Islet precursor cell (in vitro differentiated cells): Measurements from ENCODE around the gene SEPTIN10.
"Not testable (repeated sequence)": the region's sequence is repeated elsewhere in the genome, so short reads cannot be mapped to it uniquely, and the experiment has no call there.

Experiments used
- DNase-seq: peaks from one replicate; pipeline ENCODE4 v3.0.0-alpha.2; 2018

The SEPTIN10 gene

DNA sequence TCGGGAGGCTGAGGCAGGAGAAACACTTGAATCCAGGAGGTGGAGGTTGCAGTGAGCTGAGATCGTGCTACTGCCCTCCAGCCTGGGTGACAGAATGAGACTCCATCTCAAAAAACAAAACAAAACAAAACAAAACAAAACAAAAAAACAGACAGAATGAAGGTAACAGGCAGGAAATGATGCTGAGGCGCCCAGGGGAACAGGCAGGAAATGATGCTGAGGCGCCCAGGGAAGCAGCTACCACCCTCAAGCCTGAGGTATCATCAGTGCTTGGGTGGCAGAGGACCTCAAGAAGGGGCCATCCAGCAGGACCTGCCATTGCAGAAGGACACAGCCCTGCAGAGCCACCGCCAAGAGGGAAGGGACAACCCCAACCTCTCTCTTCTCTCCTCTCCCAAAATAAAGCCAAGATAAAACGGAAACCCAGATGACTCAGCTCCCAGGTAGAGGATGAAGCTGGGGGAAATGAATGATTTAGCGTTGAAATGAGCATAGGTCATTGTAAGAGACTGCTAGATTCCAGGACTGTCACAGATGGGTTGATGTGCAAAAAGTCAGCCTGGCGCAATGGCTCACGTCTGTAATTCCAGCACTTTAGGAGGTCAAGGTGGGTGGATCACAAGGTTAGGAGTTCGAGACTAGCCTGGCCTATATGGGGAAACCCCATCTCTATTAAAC lies 19.7 kb upstream of the SEPTIN10 start:
- no peak for DNase-seq

DNA sequence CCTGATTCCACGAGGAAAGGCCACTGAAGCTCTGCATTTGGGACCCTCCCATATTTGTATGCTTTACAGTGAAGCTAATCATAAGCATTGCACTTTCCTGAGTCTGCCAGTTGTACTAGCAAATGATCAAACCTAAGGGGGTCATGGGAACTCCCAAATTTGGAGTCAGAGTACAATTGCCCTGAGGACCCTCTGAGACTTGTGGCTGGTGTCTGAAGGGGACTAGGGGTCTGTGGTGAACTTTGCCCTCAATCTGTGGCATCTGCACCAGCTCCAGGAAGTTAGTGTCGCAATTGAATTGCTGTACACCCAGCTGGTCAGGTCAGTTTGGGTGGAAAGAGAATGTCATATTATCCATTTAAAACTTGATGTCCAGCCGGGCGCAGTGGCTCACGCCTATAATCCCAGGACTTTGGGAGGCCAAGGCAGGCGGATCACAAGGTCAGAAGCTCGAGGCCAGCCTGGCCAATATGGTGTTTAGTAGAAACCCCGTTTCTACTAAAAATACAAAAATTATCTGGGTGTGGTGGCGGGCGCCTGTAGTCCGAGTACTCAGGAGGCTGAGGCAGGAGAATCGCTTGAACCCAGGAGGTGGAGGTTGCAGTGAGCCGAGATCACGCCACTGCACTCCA lies 18.5 kb upstream of the SEPTIN10 start:
- DNase-seq, result no peak

DNA sequence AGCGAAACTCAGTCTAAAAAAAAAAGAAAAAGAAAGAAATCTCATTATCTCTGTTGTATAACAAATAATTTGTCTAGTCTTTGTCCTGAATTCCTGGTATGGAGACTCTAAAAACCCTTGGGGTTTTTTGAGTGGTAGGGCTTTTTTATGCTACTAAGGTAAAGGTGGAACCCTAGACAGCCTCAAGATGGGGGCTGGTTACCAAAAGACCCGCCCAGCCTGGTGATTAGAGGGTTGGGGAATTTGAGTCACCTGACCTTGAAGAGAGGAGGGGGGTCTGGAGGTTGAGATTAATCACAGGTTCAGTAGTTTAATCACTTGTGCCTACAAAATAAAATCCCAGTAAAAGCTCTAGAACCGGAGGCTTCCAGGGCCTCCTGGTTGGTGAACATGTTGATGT lies 18.0 kb upstream of the SEPTIN10 start:
- DNase-seq, result no peak

DNA sequence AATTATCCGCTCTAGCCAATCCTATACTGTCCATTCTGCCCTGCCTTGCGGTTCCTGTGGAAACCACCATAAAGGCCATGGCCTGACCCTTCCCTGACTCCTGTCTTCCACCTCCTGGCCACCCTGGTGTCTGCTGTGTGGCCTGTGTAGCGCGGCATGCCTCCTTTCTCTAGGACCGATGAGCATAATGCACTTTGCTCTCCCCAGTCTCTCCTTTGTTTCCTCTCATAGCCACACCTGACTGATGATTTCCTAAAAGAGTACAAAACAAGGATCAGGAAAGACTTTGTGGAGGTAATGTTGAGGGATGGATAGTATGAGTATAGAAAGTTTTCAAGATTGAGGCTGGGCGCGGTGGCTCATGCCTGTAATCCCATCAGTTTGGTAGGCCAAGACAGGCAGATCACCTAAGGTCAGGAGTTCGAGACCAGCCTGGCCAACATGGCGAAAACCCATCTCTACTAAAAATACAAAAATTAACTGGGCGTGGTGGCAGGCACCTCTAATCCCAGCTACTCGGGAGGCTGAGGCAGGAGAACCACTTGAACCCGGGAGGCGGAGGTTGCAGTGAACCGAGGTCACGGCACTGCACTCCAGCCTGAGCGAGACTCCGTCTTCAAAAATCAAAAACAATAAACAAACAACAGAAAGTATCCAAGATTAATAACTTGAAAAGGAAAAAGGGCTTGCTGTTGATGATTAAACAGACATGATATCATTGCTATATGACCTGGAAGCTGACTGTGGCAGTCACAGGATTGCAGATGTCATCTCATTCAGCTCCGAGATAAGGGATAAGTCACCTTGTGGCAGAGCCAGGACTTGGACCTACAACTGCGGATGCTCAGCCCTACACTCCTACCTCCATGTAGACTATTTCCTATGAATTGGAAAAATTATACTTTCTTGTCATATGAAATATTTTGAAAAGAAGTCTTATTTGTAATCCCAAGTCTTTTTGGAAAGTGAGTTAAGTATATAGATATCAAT lies 17.0 kb upstream of the SEPTIN10 start:
- no peak for DNase-seq

DNA sequence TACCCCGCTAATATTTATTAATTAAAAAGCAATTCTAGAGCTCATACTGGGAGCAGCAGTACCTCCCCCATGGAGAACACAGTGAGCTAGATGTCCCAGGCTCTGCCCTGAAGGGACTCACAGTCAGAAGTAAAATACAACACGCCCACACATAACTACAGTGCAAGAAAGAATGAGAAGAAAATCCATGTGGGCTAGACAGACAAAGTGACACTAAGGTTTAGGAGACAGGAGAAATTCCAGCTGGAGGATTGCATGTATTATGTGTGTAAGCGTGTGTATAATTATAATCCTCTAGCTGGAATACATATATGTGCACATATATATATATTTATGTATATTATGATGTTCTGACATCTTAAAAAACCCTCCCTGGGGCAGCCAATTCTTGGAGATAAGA lies 16.1 kb upstream of the SEPTIN10 start:
- DNase-seq, result no peak

DNA sequence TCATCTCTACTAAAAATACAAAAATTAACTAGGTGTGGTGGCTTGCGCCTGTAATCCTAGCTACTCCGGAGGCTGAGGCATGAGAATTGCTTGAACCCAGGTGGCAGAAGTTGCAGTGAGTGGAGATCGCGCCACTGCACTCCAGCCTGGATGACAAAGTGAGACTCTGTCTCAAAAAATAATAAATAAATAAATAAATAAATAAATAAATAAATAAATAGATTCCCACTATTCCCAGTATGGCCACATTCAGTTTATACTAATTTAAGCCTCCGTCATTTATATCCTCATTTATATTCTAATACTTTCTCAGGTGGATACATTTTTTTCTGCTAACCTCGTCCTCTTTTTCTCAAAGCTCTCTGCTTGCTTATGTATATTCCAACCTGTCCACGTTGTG lies 14.6 kb upstream of the SEPTIN10 start:
- not testable (repeated sequence) for DNase-seq

DNA sequence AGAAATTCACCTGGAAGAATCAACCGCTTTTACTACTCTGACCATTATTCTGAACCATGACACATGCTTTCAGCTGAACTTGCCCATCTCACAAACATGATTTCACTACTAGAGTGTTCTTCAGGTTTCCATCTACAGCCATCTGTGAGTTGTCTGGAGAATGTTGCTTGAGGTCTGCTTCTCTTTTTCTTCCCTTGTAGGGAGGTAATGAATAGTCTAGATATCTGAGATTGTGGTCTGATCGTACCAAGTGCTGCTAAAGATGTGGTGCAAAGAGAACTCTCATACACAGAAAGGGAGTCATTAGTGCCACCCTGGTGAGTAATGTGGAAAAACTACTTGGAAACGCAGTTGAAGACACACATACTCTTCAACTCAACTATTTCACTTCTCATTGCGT lies 10.6 kb upstream of the SEPTIN10 start:
- DNase-seq, result no peak

DNA sequence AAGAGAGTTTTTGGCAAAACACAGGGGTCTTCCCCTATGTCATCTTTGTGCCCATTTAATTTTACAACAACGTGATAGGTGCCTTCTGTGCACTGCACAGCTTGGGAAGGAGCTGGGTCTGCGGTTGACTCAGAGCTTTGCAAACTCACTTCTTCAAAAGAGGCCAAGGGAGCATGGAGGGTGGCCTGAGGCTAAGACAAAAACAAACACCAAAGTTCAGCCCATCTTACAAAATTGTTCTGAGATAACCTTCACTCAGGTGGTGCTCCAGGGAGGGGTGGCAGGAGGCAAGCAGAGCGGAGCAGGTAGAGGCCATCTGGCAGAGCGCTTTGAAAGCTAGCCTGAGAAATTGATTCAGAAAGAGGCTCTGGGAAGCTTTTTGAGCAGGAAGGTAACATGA lies 10.2 kb upstream of the SEPTIN10 start:
- DNase-seq, result peak; percentile 55

DNA sequence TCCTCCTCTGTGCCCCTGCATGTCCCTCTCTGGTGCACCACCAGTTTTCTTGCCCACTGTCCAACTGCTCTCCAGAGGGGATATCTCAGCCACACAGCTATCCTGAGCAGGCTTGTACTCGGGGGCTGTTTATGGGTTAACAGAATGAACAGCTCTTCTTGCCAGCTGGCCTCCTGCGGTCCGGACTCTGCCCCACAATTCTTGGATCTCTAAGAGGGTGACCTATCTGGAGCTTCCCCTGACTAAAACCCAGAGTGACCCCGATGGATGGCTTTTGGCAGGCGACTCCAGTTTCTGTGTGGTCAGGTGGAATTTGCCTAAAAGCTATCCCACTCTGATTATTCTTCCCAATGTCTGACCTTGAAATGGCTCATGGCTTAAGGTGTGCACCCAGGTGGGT lies 9.5 kb upstream of the SEPTIN10 start:
- no peak for DNase-seq

DNA sequence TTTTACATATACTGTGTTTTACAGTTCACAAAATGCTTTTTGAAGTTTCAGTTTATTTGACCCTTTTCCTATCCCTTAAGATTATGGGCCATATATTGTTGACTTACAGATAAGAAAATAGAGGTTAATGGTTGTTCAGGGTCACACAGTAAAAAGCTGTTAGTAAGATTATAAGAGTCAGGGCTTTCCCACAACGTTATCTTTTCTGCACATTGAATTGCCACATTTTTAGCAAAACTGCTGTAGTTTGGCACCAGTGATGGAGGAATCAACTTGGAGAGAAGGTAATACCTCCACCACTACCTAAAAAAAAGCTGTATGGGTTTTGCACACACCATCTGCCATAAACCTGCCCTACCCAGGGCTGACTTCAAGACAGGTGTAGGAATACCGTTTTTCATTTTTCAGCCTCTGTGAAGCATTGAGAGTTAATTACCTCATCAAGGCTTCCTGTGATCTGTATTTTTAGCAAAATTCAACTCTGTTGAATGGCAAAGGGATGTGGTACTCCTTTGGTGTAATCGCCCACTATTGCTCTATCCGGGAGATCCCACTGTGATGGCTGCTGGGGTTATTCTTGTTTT lies 5.4 kb upstream of the SEPTIN10 start:
- no peak for DNase-seq

DNA sequence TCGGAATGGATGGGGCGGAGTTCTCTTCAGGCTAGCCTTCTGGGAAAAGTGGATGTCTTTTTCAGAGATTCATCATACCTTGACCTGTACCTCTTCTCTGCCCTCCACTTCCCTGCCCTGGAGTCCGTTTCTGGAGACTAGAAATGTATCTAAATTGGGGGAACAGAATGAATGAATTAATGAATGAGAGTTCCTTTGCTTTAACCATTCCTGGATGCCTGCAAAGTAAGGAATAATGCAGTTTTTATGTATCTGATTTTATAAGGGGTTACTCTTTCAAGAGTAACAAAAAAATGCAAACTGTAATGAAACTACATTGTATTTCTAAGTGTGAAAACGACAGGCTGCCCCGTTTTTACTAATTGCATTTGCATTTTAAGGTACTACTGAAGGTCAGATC lies 2.4 kb upstream of the SEPTIN10 start:
- no peak for DNase-seq

DNA sequence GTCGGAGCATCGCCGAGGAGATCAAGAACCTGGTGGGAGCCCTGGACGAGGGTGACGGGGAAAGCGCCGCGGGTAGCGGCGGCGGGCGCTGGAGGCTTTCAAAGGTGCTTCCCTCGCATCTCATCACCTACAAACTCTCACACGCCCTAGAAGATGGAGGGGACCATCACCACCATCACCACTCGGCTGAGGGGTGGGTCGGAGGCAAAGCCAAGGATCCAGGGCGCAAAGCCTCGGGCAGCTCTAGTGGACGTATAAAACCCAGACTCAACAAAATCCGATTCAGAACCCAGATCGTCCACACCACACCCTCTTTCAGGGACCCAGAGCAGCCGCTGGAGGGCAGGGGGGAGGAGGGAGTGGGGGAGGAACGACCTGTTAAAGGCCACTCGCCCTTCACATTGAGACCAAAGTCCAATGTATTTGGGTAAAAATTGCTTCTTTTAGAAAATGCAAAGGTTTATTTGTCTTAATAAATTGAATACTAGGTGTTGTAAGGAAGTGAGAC lies 1.9 kb upstream of the SEPTIN10 start:
- DNase-seq, result peak; percentile 75

DNA sequence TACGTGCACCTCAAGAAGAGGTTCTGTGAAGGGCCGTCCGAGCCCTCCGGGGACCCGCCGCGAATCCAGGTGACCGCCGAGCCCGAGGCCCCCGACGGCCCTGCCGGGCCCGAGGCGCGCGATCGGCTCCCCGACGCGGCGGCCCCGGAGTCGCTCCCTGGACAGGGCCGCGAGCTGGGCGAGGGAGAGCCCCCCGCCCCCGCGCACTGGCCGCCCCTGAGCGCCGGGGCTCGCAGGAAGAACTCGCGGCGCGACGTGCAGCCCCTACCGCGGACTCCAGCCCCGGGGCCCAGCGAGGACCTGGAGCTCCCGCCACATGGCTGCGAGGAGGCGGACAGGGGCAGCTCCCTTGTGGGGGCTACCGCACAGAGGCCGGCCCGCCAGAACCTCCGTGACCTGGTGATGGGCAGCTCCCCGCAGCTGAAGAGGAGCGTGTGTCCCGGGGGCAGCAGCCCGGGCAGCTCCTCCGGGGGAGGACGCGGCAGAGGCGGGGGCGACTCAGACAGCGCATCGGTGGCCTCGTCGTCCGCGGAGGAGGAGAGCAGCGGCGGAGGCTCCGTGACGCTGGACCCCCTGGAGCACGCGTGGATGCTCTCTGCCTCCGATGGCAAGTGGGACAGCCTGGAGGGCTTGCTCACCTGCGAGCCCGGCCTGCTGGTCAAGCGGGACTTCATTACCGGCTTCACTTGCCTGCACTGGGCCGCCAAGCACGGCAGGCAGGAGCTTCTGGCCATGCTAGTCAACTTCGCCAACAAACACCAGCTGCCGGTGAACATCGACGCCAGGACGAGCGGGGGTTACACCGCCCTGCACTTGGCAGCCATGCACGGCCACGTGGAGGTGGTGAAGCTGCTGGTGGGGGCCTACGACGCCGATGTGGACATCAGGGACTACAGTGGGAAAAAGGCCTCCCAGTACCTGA lies 1.2 kb upstream of the SEPTIN10 start:
- peak; percentile 71 for DNase-seq

DNA sequence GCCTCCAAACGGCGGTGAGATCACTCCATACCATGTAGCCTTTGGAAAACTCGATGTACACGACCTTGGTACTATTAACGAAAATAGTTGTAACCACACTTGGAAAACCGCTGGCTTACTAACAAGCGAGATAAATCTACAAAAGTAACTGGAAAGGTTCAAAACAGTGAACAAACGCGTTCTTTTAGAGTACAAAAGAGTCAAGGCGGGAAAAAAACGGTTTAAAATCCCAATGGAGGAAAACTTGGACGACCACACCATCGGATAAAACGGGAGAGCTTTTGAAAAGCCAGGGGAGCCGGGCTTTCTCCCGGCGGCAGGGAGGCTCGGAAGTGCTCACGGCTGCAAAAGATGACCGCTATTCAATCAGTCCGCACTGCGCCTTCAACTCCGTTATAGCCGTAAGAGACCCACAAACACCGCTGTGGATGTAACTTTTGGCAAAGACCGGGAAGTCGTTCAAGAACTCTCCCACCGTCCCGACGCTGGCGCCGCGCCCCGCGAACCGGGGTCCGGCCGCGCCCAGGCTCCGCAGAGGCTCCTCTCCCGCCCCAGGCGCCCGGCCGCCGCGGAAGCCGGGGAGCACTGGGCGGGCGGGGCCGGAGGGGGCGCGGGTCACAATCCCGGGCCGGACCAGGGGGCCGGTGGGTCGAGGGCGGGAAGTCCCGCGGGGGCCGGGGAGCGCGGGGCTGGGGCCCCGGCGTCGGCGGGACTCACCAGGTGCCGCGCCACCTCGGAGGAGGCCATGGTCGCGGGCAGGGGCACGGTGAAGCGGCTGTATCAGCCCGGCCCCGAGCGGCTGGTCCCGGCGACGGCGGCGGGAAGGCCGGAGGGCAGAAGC lies 465 bp downstream of the SEPTIN10 start:
- DNase-seq, result peak; percentile 68

DNA sequence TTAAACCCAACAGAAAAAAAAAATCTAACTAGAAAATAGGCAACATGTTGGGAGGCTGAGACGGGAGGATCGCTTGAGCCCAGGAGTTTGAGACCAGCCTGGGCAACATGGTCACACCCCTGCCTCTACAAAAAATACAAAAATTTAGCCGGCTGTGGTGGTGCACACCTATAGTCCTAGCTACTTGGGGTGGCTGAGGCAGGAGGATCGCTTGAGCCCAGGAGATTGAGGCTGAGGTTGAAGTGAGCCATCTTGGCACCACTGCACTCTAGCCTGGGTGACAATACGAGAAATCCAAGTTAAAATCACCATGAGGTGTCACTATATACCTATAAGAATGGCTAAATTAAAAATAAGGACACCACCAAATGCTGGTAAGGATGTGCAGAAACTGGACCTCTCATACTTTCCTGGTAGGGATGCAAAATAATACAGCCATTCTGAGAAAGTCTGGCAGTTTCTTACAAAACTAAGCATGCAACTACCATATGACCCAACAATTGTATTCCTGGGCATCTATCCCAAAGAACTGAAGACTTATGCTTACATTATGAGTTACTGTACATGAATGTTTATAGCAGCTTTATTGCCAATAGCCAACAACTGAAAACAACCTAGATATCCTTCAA lies 2.2 kb downstream of the SEPTIN10 start:
- DNase-seq, result no peak

DNA sequence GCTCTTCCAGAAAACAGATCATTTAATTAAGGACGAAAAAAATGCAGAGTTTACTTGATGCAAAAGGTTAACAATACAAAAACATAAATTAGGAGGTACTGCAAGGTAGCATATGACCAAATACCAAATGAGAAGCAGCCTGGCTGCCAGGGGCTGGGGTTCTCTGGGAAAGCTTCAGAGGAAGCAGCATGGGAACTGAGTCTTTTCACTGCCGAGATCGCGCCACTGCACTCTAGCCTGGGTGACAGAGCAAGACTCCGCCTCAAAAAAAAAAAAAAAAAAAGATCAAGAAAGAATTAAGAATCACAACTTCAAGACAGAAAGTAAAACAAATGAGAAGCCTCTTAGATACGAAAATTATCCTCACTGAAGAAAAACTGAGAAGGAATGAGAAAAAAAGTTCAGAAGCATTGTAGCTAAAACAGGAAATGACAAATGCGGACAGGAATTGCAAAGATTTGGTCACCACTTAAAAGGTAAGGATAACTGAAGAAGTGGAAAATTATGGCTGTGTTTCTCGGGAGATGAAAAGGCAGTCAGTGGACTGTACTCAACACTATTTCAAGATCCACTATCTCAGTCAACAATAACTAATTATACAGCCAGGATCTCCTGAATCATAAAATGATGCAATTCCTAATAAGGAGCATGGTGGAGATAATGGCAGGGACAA lies 4.3 kb downstream of the SEPTIN10 start:
- DNase-seq, result peak; percentile 71

DNA sequence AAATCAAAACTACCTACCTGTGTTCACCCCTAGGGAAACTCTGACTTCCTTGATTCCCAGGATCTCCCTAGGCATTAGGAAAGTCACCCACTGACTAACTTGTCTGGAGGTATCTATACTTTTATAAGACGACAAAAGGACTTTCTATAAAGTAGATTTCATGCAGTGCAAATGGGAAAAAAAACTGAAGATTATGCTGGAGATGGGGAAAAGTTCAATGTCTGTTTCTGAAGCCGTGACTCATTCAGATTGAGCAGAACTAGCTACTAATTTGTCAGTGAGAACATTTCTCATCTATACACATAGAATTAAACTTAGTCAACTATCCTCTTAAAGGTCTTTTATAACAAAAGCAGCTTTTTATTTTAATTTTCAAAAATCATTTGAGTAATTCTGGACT lies 6.0 kb downstream of the SEPTIN10 start:
- DNase-seq, result no peak

DNA sequence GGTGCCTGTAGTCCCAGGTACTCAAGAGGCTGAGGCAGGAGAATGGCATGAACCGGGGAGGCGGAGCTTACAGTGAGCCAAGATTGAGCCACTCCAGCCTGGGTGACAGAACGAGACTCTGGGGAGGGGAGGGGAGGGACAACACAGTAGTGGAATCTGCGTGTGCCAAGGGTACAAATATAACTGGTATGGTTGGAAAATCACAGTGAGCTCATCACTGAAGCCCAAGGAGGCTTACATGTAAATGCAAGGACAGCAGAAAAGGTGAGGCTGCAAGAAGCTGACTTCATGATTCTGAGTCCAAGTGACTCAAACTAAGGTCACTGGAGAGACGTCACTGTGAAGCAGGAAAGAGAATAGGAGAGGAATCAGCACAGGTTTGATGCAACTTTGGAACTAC lies 9.2 kb downstream of the SEPTIN10 start:
- peak; percentile 65 for DNase-seq

DNA sequence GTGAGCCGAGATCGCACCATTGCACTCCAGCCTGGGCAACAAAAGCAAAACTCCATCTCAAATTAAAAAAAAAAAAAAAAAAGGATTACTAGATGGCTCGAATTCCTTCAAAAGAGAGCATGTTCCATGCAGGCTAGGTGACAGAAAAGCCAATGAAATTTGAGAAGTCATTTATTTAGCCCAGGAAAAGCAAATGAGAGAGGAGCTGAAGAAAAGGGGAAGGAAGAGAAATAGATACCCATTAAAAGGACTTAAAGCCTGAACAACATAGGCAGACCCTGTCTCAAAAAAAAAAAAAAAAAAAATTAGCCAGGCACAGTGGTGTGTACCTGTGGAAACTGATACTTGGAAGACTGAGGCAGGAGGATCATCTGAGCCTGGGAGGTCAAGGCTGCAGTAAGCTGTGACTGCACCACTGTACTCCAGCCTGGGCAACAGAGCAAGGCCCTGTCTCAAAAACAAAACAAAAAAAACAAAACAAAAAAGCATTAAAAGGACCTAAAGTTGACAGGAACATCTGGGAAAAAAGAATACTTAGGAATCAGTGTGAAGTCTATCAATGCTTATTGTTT lies 11.1 kb downstream of the SEPTIN10 start:
- DNase-seq, result no peak

DNA sequence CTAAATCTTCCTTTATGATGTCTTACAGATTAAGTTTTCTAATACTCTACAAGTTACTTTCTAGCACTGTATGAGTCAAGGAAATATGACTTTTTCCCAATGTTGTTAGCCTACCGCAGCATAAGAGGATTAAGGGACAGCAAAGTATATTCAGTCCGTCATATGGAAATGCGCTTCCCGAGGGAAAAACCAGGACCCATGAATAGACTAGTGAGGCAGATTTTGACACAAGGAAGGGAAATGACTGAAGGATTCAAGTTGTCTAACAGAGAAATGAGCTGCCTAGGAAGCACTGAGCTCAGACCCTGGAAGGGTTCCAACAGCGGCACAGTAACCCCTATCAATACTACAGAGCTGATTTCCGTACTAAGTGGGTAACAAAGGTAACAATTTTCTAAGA lies 12.0 kb downstream of the SEPTIN10 start:
- DNase-seq, result no peak
